ENCODE data around the gene USP27X. TPM values are rescaled to one million over a fixed set of nuclear protein-coding genes. Genes with fewer than 3 reads are reported as not detected.
A peak's percentile ranks its signal among the peaks of the same experiment; 100 is the strongest.

USP27X gene
- 0.83 TPM for polyA plus RNA-seq (2012; ENCODE audit: missing spikeins)

DNA sequence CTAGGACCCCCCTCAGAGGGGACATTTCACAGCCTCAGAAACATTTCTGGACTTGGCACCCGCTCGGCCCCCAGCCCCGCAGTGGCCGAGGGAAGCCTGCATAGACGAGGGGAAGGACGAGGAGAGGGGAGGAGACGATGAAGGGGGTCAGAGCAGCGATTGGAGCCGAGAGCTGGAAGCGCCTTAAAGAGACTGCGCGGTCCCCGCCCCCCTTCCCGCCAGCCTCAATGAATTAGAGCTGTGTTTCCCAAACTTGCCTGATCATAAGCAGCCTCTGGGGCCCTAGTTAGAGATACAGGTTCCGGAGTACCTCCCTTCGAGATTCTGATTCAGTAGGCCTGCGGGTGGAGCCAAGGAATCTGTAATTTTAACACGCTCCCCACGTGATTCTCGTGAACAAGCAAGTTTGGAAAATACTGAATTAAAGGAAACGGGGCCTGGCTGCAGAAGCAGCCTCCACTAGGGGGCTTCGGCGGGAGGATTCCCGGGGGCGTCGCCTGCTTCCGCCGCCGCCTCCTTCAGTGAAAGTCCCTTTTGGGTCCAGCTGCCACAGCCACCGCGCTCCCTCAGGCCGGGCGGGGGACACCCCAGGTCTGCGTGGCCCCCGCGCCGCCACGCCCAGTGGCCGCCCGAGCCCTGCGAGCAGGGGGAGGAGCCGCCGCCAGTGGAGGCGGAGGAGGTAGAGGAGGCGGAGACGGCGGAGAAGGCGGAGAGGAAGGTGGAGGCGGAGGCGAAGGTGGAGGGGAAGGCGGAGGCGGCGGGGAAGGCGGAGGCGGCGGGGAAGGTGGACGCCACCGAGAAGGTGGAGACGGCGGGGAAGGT is at the start of gene USP27X:
Gene USP27X (plus strand): TSS at position 651 of the 822 bp plus-strand sequence. CDS start 824 bp downstream, outside the sequence.
- FAIRE-seq (peak; percentile 79), DNase-seq (ENCODE audit: insufficient read length) (peak; percentile 48)
- no peak for TF ChIP-seq POLR2AphosphoS5 (IDR thresholded peaks at IDR 0.05; ENCODE audit: low read depth, low read length)

DNA sequence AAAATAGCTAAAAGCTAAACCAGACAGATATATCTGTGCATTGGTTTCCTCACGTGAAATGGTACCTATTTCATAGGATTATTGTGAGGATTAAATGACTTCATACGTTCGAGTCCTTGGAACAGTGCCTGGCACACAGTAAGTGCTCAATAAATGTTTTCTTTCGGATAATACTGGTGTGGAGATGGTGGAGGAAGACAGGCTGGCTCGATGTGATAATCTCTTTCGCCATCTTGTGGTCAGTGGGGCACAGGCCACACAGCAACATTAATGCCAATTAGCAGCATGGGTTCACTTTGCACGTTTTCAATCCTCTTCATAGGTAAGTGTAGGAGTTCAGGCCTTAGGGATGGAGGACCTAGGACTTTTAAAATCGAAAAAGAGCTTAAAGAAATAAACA is 40.9 kb upstream of the USP27X start:
- TF ChIP-seq POLR2A (IDR thresholded peaks at IDR 0.05; ENCODE audit: low read depth, low read length) (no peak), POLR2AphosphoS5 (IDR thresholded peaks at IDR 0.05; ENCODE audit: low read depth, low read length) (no peak), TAF1 (IDR thresholded peaks at IDR 0.05; ENCODE audit: borderline replicate concordance, low read depth, low read length) (no peak)
- FAIRE-seq (peak; percentile 89), DNase-seq (ENCODE audit: insufficient read length) (no peak)

DNA sequence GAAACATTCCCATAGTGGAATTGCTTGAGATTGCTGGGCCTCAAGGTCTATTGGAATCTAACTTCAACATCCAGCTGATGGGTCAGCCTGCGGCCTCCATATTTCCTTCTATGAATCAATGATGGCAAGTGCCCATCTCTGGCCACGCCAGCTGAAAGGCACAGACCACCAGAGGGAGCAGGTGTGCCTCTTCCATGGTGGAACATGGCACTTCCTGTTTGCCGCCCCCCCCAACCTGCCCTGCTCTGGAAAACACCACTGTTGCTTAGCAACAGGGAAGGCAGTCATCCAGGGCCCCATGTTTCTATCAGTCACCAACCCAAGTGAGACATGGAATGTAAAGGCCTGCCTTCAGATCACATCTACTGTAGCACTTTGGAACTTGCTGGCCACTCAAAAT is 38.6 kb upstream of the USP27X start:
- DNase-seq (ENCODE audit: insufficient read length) (no peak), FAIRE-seq (peak; percentile 56)
- TF ChIP-seq POLR2AphosphoS5 (IDR thresholded peaks at IDR 0.05; ENCODE audit: low read depth, low read length) (no peak), POLR2A (IDR thresholded peaks at IDR 0.05; ENCODE audit: low read depth, low read length) (no peak), TAF1 (IDR thresholded peaks at IDR 0.05; ENCODE audit: borderline replicate concordance, low read depth, low read length) (no peak)

- FAIRE-seq (no peak), DNase-seq (ENCODE audit: insufficient read length) (no peak)
- TF ChIP-seq POLR2A (IDR thresholded peaks at IDR 0.05; ENCODE audit: low read depth, low read length): no peak
- TF ChIP-seq TAF1 (IDR thresholded peaks at IDR 0.05; ENCODE audit: borderline replicate concordance, low read depth, low read length): no peak
- TF ChIP-seq POLR2AphosphoS5 (IDR thresholded peaks at IDR 0.05; ENCODE audit: low read depth, low read length): no peak
These were observed 36.7 kb upstream of the USP27X start for GRCh38 chrX:49842621-49843020.

- no peak for TF ChIP-seq TAF1 (IDR thresholded peaks at IDR 0.05; ENCODE audit: borderline replicate concordance, low read depth, low read length)
- TF ChIP-seq POLR2A (IDR thresholded peaks at IDR 0.05; ENCODE audit: low read depth, low read length): no peak
- no peak for TF ChIP-seq POLR2AphosphoS5 (IDR thresholded peaks at IDR 0.05; ENCODE audit: low read depth, low read length)
- FAIRE-seq (no peak), DNase-seq (ENCODE audit: insufficient read length) (no peak)
These were observed 34.7 kb upstream of the USP27X start for GRCh38 chrX:49844611-49845010.

- TF ChIP-seq TAF1 (IDR thresholded peaks at IDR 0.05; ENCODE audit: borderline replicate concordance, low read depth, low read length): no peak
- no peak for TF ChIP-seq POLR2AphosphoS5 (IDR thresholded peaks at IDR 0.05; ENCODE audit: low read depth, low read length)
- no peak for TF ChIP-seq POLR2A (IDR thresholded peaks at IDR 0.05; ENCODE audit: low read depth, low read length)
- DNase-seq (ENCODE audit: insufficient read length) (no peak), FAIRE-seq (no peak)
These were observed 33.4 kb upstream of the USP27X start for GRCh38 chrX:49845701-49846403.

DNA sequence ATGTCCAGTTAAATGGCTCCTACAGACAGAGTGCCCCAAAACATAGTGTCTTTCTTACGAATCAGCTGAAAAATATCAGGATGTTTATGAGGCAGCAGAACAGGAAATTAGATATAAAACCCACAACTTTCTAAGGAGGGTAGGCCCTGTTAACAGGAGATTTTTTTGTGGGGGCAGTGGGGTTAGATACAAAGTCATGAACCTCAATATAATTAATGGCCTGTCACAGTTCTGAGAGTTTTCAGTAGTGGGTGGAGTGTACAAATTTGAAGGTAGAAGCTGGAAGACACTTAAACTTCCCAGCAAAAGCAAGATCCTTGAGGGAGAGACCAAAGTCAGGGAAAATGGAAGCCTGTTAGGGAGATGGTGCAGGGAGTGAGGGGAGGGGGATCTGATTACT is 32.8 kb upstream of the USP27X start:
- FAIRE-seq: no peak
- TF ChIP-seq POLR2A (IDR thresholded peaks at IDR 0.05; ENCODE audit: low read depth, low read length) (no peak), TAF1 (IDR thresholded peaks at IDR 0.05; ENCODE audit: borderline replicate concordance, low read depth, low read length) (no peak), POLR2AphosphoS5 (IDR thresholded peaks at IDR 0.05; ENCODE audit: low read depth, low read length) (no peak)
- no peak for DNase-seq (ENCODE audit: insufficient read length)

- TF ChIP-seq POLR2AphosphoS5 (IDR thresholded peaks at IDR 0.05; ENCODE audit: low read depth, low read length): no peak
- TF ChIP-seq TAF1 (IDR thresholded peaks at IDR 0.05; ENCODE audit: borderline replicate concordance, low read depth, low read length): no peak
- TF ChIP-seq POLR2A (IDR thresholded peaks at IDR 0.05; ENCODE audit: low read depth, low read length): no peak
- FAIRE-seq (no peak), DNase-seq (ENCODE audit: insufficient read length) (no peak)
These were observed 31.0 kb upstream of the USP27X start for GRCh38 chrX:49848275-49848674.

- DNase-seq (ENCODE audit: insufficient read length): no peak
These were observed 29.3 kb upstream of the USP27X start for GRCh38 chrX:49850028-49850427.

DNA sequence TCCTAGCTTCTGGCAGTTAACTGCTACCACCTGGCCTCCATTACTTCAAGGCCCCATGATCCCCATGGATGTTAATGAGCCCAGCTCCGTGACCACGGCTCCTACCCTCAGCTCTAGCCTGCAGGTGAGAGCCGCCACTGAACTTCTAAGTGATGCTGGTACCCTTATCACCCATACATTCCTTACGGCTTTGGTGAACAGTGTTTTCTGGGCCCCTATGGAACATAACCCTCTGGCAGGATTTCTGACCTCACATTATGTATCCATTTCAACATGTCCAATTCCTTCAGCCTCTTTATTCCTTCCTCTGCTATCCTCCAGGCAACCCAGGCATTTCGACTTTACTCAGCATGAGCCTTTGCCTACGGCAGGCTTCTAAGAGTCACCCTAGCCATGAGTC is 25.6 kb upstream of the USP27X start:
- FAIRE-seq (no peak), DNase-seq (ENCODE audit: insufficient read length) (no peak)
- TF ChIP-seq POLR2A (IDR thresholded peaks at IDR 0.05; ENCODE audit: low read depth, low read length) (no peak), TAF1 (IDR thresholded peaks at IDR 0.05; ENCODE audit: borderline replicate concordance, low read depth, low read length) (no peak), POLR2AphosphoS5 (IDR thresholded peaks at IDR 0.05; ENCODE audit: low read depth, low read length) (no peak)

More at GRCh38 chrX:49850028-49850427, 29.3 kb upstream of the USP27X start:
- TF ChIP-seq TAF1 (IDR thresholded peaks at IDR 0.05; ENCODE audit: borderline replicate concordance, low read depth, low read length) (no peak), POLR2AphosphoS5 (IDR thresholded peaks at IDR 0.05; ENCODE audit: low read depth, low read length) (no peak), POLR2A (IDR thresholded peaks at IDR 0.05; ENCODE audit: low read depth, low read length) (no peak)
- no peak for FAIRE-seq

GRCh38 chrX:49856819-49857218 is 22.5 kb upstream of the USP27X start:
- FAIRE-seq (no peak), DNase-seq (ENCODE audit: insufficient read length) (no peak)
- TF ChIP-seq POLR2AphosphoS5 (IDR thresholded peaks at IDR 0.05; ENCODE audit: low read depth, low read length) (no peak), POLR2A (IDR thresholded peaks at IDR 0.05; ENCODE audit: low read depth, low read length) (no peak), TAF1 (IDR thresholded peaks at IDR 0.05; ENCODE audit: borderline replicate concordance, low read depth, low read length) (no peak)

DNA sequence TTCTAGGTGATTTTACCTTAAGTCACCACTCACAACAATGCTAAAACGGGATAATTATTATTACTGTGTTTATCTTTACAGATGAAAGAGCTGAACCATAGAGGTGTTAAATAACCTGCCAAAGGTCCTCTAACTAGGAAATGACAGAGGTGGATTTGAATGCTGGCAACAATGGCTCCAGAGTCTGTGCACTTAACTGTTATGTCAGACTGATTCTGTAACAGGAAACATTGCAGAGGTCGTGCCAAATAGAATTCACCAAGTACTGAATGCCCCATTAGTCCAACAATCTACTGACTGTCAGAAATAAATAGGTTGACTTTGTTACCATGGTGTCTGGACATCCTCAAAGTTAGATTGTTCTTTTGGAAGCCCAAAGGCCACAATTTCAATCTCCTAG is 20.9 kb upstream of the USP27X start:
- FAIRE-seq: no peak
- TF ChIP-seq POLR2A (IDR thresholded peaks at IDR 0.05; ENCODE audit: low read depth, low read length) (no peak), POLR2AphosphoS5 (IDR thresholded peaks at IDR 0.05; ENCODE audit: low read depth, low read length) (no peak), TAF1 (IDR thresholded peaks at IDR 0.05; ENCODE audit: borderline replicate concordance, low read depth, low read length) (no peak)
- DNase-seq (ENCODE audit: insufficient read length): no peak

Measured in GM12892 (cell line).